DLD1 (cell line): Measurements from ENCODE around the gene NSFL1C.
"Not testable (repeated sequence)": the region's sequence is repeated elsewhere in the genome, so short reads cannot be mapped to it uniquely, and the experiment has no call there.

Experiments
- in situ Hi-C: cut with HindIII; loops from 2 replicates; pipeline ENCODE4 v1.10.0; 2017; ENCODE audit warnings: low sequenced_read_pairs

Gene NSFL1C

GRCh38 chr20:1466211-1467081 is at the start of gene NSFL1C:
NSFL1C (minus strand) TSS chr20:1466849; CDS start chr20:1466824, 25 bp downstream.
- in situ Hi-C loops = no loop called here

GRCh38 chr20:1513801-1514200 is 47.2 kb upstream of the NSFL1C start:
- in situ Hi-C loops = no loop called here

GRCh38 chr20:1509237-1509636 is 42.6 kb upstream of the NSFL1C start:
- in situ Hi-C loops = no loop called here

GRCh38 chr20:1508574-1508973 is 41.9 kb upstream of the NSFL1C start:
- in situ Hi-C loops = no loop called here

- in situ Hi-C loops = no loop called here
Observed at GRCh38 chr20:1507276-1507675, 40.6 kb upstream of the NSFL1C start.

- in situ Hi-C loops = no loop called here
Observed at GRCh38 chr20:1505871-1506270, 39.2 kb upstream of the NSFL1C start.

GRCh38 chr20:1505361-1505760 is 38.7 kb upstream of the NSFL1C start:
- in situ Hi-C loops = no loop called here

- in situ Hi-C loops = no loop called here
Observed at GRCh38 chr20:1503564-1504227, 37.0 kb upstream of the NSFL1C start.

GRCh38 chr20:1500496-1500895 is 33.8 kb upstream of the NSFL1C start:
- in situ Hi-C loops = no loop called here

GRCh38 chr20:1499528-1500420 is 33.1 kb upstream of the NSFL1C start:
- in situ Hi-C loops = no loop called here

- in situ Hi-C loops = not testable (repeated sequence)
Observed at GRCh38 chr20:1497371-1497770, 30.7 kb upstream of the NSFL1C start.

GRCh38 chr20:1496930-1497329 is 30.3 kb upstream of the NSFL1C start:
- in situ Hi-C loops = no loop called here

- in situ Hi-C loops = no loop called here
Observed at GRCh38 chr20:1494436-1494835, 27.8 kb upstream of the NSFL1C start.

GRCh38 chr20:1493536-1493935 is 26.9 kb upstream of the NSFL1C start:
- in situ Hi-C loops = no loop called here

GRCh38 chr20:1491860-1492642 is 25.4 kb upstream of the NSFL1C start:
- in situ Hi-C loops = no loop called here

GRCh38 chr20:1491281-1491840 is 24.7 kb upstream of the NSFL1C start, which contains the start of gene SIRPB2:
SIRPB2 (minus strand) TSS chr20:1491420; CDS start chr20:1491359, 61 bp downstream.
- in situ Hi-C loops = no loop called here

GRCh38 chr20:1490643-1491195 is 24.1 kb upstream of the NSFL1C start:
- in situ Hi-C loops = no loop called here

- in situ Hi-C loops = no loop called here
Observed at GRCh38 chr20:1489764-1490436, 23.3 kb upstream of the NSFL1C start.

GRCh38 chr20:1489325-1489724 is 22.7 kb upstream of the NSFL1C start:
- in situ Hi-C loops = no loop called here
